Natural killer cell (primary cell): ENCODE results near the gene SH2D3C. TPM values are rescaled to one million over a fixed set of nuclear protein-coding genes. Genes with fewer than 3 reads are reported as not detected.

Experiments
- ATAC-seq, 3 donors: fragments of 150-1000 bp in 2 of 3; fragments of 200-7000 bp in 1 of 3; cut with Tn5 transposase; 1 replicate in 1 of 3; 2 replicates in 2 of 3; pipeline ENCODE4 v1.10.0; 2021; ENCODE audit warnings: mild to moderate bottlenecking in 2 of 3, moderate library complexity in 2 of 3
- DNase-seq, 2 donors: peaks; one replicate each; pipeline versions ENCODE4 v3.0.0 to v3.0.0-alpha.2; 2013 to 2021; ENCODE audit warnings: mixed read lengths in 1 of 2
- H3K27ac ChIP-seq: one replicate; pipeline ENCODE4 v1.5.1; 2013; ENCODE audit warnings: mild to moderate bottlenecking, low read length
- H3K27me3 ChIP-seq: one replicate; pipeline ENCODE4 v1.6.1; 2013; ENCODE audit warnings: low read length; ENCODE audit not compliant: control insufficient read depth, insufficient read depth
- H3K36me3 ChIP-seq: one replicate; pipeline ENCODE4 v1.6.1; 2013; ENCODE audit warnings: low read length; ENCODE audit not compliant: control insufficient read depth, insufficient read depth
- H3K4me1 ChIP-seq: one replicate; pipeline ENCODE4 v1.6.1; 2013; ENCODE audit warnings: low read length; ENCODE audit not compliant: control insufficient read depth, insufficient read depth
- H3K4me3 ChIP-seq: one replicate; pipeline ENCODE4 v1.5.1; 2013; ENCODE audit warnings: low read length
- H3K9me3 ChIP-seq: one replicate; pipeline ENCODE4 v1.6.1; 2013; ENCODE audit warnings: low read length; ENCODE audit not compliant: control insufficient read depth, insufficient read depth
- H3K27ac Mint-ChIP-seq, 2 donors: one replicate each; pipeline ENCODE4 v1.8.0; 2022; ENCODE audit warnings: mild to moderate bottlenecking in 2 of 2, mixed read lengths in 2 of 2, moderate library complexity in 1 of 2
- H3K27me3 Mint-ChIP-seq, 2 donors: one replicate each; pipeline ENCODE4 v1.8.0; 2022; ENCODE audit warnings: low read depth in 2 of 2, mixed read lengths in 2 of 2
- H3K36me3 Mint-ChIP-seq: one replicate; pipeline ENCODE4 v1.8.0; 2022; ENCODE audit warnings: mixed read lengths
- H3K4me1 Mint-ChIP-seq, 2 donors: one replicate each; pipeline ENCODE4 v1.8.0; 2022; ENCODE audit warnings: mixed read lengths in 2 of 2
- H3K4me3 Mint-ChIP-seq: one replicate; pipeline ENCODE4 v1.8.0; 2022; ENCODE audit warnings: mild to moderate bottlenecking, moderate library complexity, mixed read lengths
- H3K9me3 Mint-ChIP-seq, 2 donors: one replicate each; pipeline ENCODE4 v1.8.0; 2022; ENCODE audit warnings: mixed read lengths in 2 of 2
- CTCF ChIP-seq: fragments of 200-600 bp; IDR thresholded peaks from one replicate; pipeline ENCODE4 v1.8.0; 2022; ENCODE audit warnings: antibody characterized with exemption
- WGBS: methylation state at CpG from one replicate; pipeline ENCODE4 v1.1.7; 2013; ENCODE audit warnings: missing lambda C conversion rate; ENCODE audit not compliant: insufficient coverage; 5-methylcytosine and 5-hydroxymethylcytosine counted together
- intact Hi-C: fragments of 100-400 bp; cut with micrococcal nuclease; formaldehyde crosslinking; loops from one replicate; pipeline ENCODE4 v1.14.2; 2022
- total RNA-seq, 4 donors: library from RNA; stranded (reverse); fragments of 120-200 nt in 1 of 4; gene quantifications; one replicate each; pipeline versions ENCODE4 v1.2.3 to v1.2.4, GENCODE V29; 2013 to 2022

SH2D3C gene
- total RNA-seq, 3 donors from 2014 or later (not counting 1 experiment from before 2014, with no cell fraction given), result 42.8 to 86.8 (median 56.6) TPM

- Mint-ChIP-seq H3K27ac (no peak overlapping the region), H3K4me1 (peaks cover 4 to 31% of the 10 kb centered on the region in 2 donors), H3K27me3 (no peaks in the 10 kb centered on the region), H3K4me3 (no peak overlapping the region), H3K36me3 (peaks cover 5% of the 10 kb centered on the region), H3K9me3 (no peaks in the 10 kb centered on the region)
- no peak for TF ChIP-seq CTCF
- Histone ChIP-seq H3K4me1 (no peaks in the 10 kb centered on the region), H3K27me3 (no peaks in the 10 kb centered on the region), H3K9me3 (no peaks in the 10 kb centered on the region), H3K36me3 (peaks cover 57% of the 10 kb centered on the region), H3K27ac (no peak overlapping the region), H3K4me3 (no peak overlapping the region)
- no peak for DNase-seq
- intact Hi-C loops, result no loop called here
- no peak for ATAC-seq
- WGBS, result 97% methylated on average over 55 of the region's 61 CpGs
Measured at GRCh38 chr9:127755061-127756060, 23.1 kb downstream of the SH2D3C start.

GRCh38 chr9:127754099-127755060, 24.1 kb downstream of the SH2D3C start:
- Mint-ChIP-seq H3K27ac (no peak overlapping the region), H3K27me3 (no peaks in the 10 kb centered on the region), H3K4me3 (no peak overlapping the region), H3K36me3 (peaks cover 7% of the 10 kb centered on the region), H3K9me3 (no peaks in the 10 kb centered on the region), H3K4me1 (peaks cover 5 to 32% of the 10 kb centered on the region in 2 donors)
- intact Hi-C loops, result no loop called here
- no peak overlapping the region for H3K27ac ChIP-seq
- H3K36me3 ChIP-seq, result peaks cover 58% of the 10 kb centered on the region
- H3K9me3 ChIP-seq, result no peaks in the 10 kb centered on the region
- WGBS, result 96% methylated on average over 86 of the region's 86 CpGs
- H3K4me3 ChIP-seq, result no peak overlapping the region
- no peaks in the 10 kb centered on the region for H3K27me3 ChIP-seq
- DNase-seq (no peak), ATAC-seq (no peak)
- TF ChIP-seq CTCF, result no peak
- H3K4me1 ChIP-seq, result no peaks in the 10 kb centered on the region

- Mint-ChIP-seq H3K27ac (no peak overlapping the region), H3K27me3 (no peaks in the 10 kb centered on the region), H3K9me3 (no peaks in the 10 kb centered on the region), H3K4me3 (no peak overlapping the region), H3K36me3 (peaks cover 7% of the 10 kb centered on the region), H3K4me1 (peaks cover 5 to 29% of the 10 kb centered on the region in 2 donors)
- H3K27me3 ChIP-seq, result no peaks in the 10 kb centered on the region
- no peaks in the 10 kb centered on the region for H3K9me3 ChIP-seq
- H3K4me1 ChIP-seq, result no peaks in the 10 kb centered on the region
- H3K4me3 ChIP-seq, result no peak overlapping the region
- peaks cover 60% of the 10 kb centered on the region for H3K36me3 ChIP-seq
- ATAC-seq (no peak), DNase-seq (no peak)
- 92% methylated on average over 8 of the region's 8 CpGs for WGBS
- intact Hi-C loops, result no loop called here
- no peak overlapping the region for H3K27ac ChIP-seq
- no peak for TF ChIP-seq CTCF
Measured at GRCh38 chr9:127753622-127754021, 24.8 kb downstream of the SH2D3C start.
